Gastroesophageal sphincter (tissue), 4 donors: ENCODE results near the gene ANKRD33. TPM values are rescaled to one million over a fixed set of nuclear protein-coding genes. Genes with fewer than 3 reads are reported as not detected.
"Not testable (repeated sequence)": the region's sequence is repeated elsewhere in the genome, so short reads cannot be mapped to it uniquely, and the experiment has no call there.

Source experiments
- ATAC-seq: fragments of 150-250 bp; one replicate; pipeline ENCODE4 v1.9.1; 2016; ENCODE audit warnings: mild to moderate bottlenecking, moderate library complexity
- H3K27ac ChIP-seq, 4 donors: fragments of 200-600 bp; sonication (generic) in 3 of 4; 1 replicate in 3 of 4; 2 replicates in 1 of 4; pipeline ENCODE4 v1.5.1; 2016 to 2019
- H3K27me3 ChIP-seq: fragments of 200-600 bp; sonication (generic); one replicate; pipeline ENCODE4 v1.5.1; 2019
- H3K36me3 ChIP-seq, 2 donors: fragments of 200-600 bp; sonication (generic); one replicate each; pipeline ENCODE4 v1.5.1; 2019; ENCODE audit warnings: control low read depth in 1 of 2
- H3K4me1 ChIP-seq, 3 donors: fragments of 200-600 bp; sonication (generic); 1 replicate in 2 of 3; 2 replicates in 1 of 3; pipeline ENCODE4 v1.5.1; 2016 to 2019; ENCODE audit warnings: control low read depth in 2 of 3
- H3K4me3 ChIP-seq, 2 donors: fragments of 200-600 bp; sonication (generic); one replicate each; pipeline ENCODE4 v1.5.1; 2019; ENCODE audit warnings: mild to moderate bottlenecking in 1 of 2, moderate library complexity in 1 of 2
- H3K9me3 ChIP-seq, 3 donors: fragments of 200-600 bp; sonication (generic); one replicate each; pipeline ENCODE4 v1.5.1; 2017 to 2019; ENCODE audit warnings: control low read depth in 2 of 3
- EP300 ChIP-seq: sonication (generic); formaldehyde crosslinking; IDR thresholded peaks from one replicate; pipeline ENCODE4 v1.6.1; 2017; ENCODE audit warnings: antibody characterized with exemption, mild to moderate bottlenecking
- POLR2A ChIP-seq, 2 donors: fragments of 450-650 bp; IDR thresholded peaks; one replicate each; pipeline ENCODE4 v1.6.1; 2017; ENCODE audit warnings: antibody characterized with exemption in 2 of 2, mild to moderate bottlenecking in 2 of 2, moderate library complexity in 1 of 2
- POLR2AphosphoS5 ChIP-seq: sonication (generic); formaldehyde crosslinking; IDR thresholded peaks from one replicate; pipeline ENCODE4 v1.6.1; 2017; ENCODE audit warnings: antibody characterized with exemption
- WGBS, 2 donors: methylation state at CpG; one replicate each; pipeline ENCODE4 v1.1.5; 2018; ENCODE audit warnings: low coverage in 1 of 2; 5-methylcytosine and 5-hydroxymethylcytosine counted together
- total RNA-seq, 4 donors: library from RNA; depleted of rRNA; stranded (reverse); fragments of >200 nt; gene quantifications; one replicate each; pipeline ENCODE4 v1.1.0, GENCODE V29; 2016
- TF ChIP-seq, protein P1 (sequence below), 4 experiments: fragments of 200-600 bp in 2 of 4; fragments of 450-650 bp in 2 of 4; sonication (generic) in 1 of 4; IDR thresholded peaks; one replicate each; pipeline ENCODE4 v1.5.1; 2017 to 2019; ENCODE audit warnings: antibody characterized with exemption in 4 of 4, mild to moderate bottlenecking in 2 of 4, moderate library complexity in 2 of 4

Gene ANKRD33
- total RNA-seq, 4 donors from 2014 or later = not detected

DNA sequence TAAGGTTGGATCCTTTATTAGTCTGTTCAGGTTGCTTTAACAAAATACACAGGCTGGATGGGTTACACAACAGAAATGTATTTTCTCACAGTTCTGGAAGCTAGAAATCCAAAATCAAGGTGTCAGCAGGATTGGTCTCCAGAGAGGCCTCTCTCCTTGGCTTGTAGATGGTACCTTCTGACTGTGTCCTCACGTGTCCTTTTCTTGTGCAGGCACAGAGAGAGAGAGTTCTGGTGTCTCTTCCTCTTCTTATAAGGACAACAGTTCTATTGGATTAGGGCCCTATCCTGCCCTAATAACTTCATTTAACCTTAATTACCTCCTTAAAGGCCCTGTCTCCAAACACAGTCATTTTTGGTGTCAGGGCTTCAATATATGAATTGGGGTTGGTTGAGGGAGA is 4.6 kb upstream of the ANKRD33 start:
- H3K27me3 ChIP-seq = peaks cover 21% of the 10 kb centered on the region
- 60% methylated on average over 1 of the region's 1 CpG; no CpG with 5 or more reads in 1 of the 2 donors for WGBS, 2 donors
- no peaks in the 10 kb centered on the region for H3K36me3 ChIP-seq
- no peak overlapping the region for H3K4me3 ChIP-seq
- H3K27ac ChIP-seq = no peak overlapping the region
- no peaks in the 10 kb centered on the region for H3K9me3 ChIP-seq
- TF ChIP-seq POLR2AphosphoS5 (no peak), POLR2A (IDR thresholded peaks at IDR 0.05) (no peak), EP300 (no peak)
- TF ChIP-seq, protein P1, sequence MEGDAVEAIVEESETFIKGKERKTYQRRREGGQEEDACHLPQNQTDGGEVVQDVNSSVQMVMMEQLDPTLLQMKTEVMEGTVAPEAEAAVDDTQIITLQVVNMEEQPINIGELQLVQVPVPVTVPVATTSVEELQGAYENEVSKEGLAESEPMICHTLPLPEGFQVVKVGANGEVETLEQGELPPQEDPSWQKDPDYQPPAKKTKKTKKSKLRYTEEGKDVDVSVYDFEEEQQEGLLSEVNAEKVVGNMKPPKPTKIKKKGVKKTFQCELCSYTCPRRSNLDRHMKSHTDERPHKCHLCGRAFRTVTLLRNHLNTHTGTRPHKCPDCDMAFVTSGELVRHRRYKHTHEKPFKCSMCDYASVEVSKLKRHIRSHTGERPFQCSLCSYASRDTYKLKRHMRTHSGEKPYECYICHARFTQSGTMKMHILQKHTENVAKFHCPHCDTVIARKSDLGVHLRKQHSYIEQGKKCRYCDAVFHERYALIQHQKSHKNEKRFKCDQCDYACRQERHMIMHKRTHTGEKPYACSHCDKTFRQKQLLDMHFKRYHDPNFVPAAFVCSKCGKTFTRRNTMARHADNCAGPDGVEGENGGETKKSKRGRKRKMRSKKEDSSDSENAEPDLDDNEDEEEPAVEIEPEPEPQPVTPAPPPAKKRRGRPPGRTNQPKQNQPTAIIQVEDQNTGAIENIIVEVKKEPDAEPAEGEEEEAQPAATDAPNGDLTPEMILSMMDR (IDR thresholded peaks at IDR 0.05) = no peak
- no peak for ATAC-seq
- H3K4me1 ChIP-seq = peaks cover 0 to 18% (median 0%) of the 10 kb centered on the region in 3 donors

DNA sequence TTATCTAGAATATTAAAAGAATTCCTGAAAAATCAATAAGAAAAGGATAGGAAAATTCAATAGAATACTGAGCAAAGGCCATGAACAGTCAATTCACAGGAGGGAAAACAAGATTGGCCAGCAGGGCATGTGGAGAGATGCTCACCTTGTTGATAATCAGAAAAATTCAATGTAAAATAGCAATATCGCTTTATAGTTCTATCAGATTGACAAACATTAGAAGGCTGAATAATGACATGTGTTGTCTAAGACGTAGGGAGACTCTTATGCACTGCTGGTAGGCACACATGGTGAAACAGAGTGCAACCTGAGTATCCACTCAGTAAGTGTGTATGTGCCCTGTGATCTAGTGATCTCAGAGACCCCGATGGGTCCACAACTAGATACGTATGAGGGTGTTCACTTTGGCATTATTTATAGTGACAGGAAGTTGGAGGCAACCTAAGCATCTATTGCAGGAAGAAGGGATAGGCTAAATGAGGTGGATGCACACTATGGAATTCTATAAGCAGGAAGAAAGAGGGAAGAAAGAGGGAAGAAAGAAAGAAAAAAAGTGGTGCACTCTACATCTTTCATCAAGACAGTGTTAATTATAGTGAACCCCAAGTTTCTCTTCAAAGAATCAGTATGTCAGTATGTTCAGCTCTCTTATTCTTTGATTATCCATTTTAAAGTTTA is 3.8 kb upstream of the ANKRD33 start:
- ATAC-seq = no peak
- Histone ChIP-seq H3K4me1 (peaks cover 0 to 18% (median 0%) of the 10 kb centered on the region in 3 donors), H3K27ac (no peak overlapping the region), H3K27me3 (peaks cover 29% of the 10 kb centered on the region), H3K4me3 (no peak overlapping the region), H3K9me3 (no peaks in the 10 kb centered on the region), H3K36me3 (no peaks in the 10 kb centered on the region)
- no peak for TF ChIP-seq POLR2A (IDR thresholded peaks at IDR 0.05)
- TF ChIP-seq, protein P1 (IDR thresholded peaks at IDR 0.05) = no peak
- TF ChIP-seq EP300 = no peak
- TF ChIP-seq POLR2AphosphoS5 = no peak
- WGBS, 2 donors = 53 to 78% methylated on average over 4 of the region's 4 CpGs

DNA sequence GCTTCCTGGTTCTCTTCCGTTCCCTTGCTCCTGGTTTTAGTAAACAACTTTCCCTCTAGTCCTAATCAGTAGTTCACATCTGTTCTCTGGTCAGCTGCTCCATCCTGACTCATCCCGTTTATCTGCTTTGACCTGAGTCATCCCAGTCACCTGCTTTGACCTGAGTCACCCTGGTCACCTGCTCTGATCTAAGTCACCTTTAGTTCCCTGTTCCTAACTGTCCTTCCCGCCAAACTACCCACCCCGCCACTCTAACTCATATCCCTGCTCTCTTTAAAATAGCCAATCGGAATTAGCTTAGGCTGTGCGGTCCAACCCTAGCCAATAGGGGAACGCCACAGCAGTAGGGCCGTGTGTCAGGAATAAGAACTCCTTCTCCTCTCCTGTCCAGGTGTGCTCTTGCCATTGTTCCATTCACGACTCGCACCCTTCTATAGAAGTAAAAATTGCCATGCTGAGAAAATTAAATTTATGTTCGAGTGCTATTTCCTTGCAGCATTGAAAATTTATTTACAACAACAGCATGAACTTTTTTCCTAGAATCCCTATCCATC is 3.1 kb upstream of the ANKRD33 start:
- no peak for ATAC-seq
- H3K27ac ChIP-seq = no peak overlapping the region
- TF ChIP-seq, protein P1 (IDR thresholded peaks at IDR 0.05) = no peak
- TF ChIP-seq POLR2A (IDR thresholded peaks at IDR 0.05) (no peak), POLR2AphosphoS5 (no peak), EP300 (no peak)
- no peaks in the 10 kb centered on the region for H3K36me3 ChIP-seq
- H3K27me3 ChIP-seq = peaks cover 35% of the 10 kb centered on the region
- 83 to 88% methylated on average over 3 to 11 of the region's 11 CpGs for WGBS, 2 donors
- no peaks in the 10 kb centered on the region for H3K9me3 ChIP-seq
- peaks cover 0 to 18% (median 0%) of the 10 kb centered on the region in 3 donors for H3K4me1 ChIP-seq
- no peak overlapping the region for H3K4me3 ChIP-seq

DNA sequence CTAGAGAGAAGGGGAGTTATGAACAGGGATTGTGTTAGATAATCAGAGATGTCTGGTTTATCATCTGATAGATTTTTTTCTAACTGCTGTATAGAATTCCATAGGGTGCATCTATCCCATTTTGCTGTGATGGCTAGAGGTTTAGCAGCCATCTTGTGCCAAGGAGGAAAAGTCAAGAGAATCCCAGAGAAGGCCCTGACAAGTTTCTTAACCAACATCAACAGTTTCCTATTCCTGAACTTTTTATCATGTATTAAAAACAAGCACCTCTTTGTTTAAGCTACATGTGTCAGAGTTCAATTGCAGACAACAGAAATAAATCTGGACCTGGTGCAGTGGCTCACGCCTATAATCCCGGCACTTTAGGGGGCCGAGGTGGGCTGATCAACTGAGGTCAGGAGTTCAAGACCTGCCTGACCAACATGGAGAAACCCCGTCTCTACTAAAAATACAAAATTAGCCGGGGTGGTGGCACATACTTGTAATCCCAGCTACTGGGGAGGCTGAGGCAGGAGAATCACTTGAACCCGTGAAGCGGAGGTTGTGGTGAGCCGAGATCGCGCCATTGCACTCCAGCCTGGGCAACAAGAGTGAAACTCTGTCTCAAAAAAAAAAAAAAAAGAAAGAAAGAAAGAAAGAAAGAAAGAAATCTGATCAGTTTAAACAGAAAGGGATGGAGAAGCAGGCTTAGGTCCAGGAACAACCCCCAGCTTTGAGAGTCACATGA is 2.4 kb upstream of the ANKRD33 start:
- H3K9me3 ChIP-seq, H3K36me3 ChIP-seq, ATAC-seq, H3K4me3 ChIP-seq: not testable (repeated sequence)
- peaks cover 42% of the 10 kb centered on the region for H3K27me3 ChIP-seq
- H3K4me1 ChIP-seq = peaks cover 0 to 18% (median 0%) of the 10 kb centered on the region in 3 donors
- H3K27ac ChIP-seq = peak overlapping the region in 3 of 4 donors; percentile 45 to 69 (median 54)
- WGBS, 2 donors = 93 to 100% methylated on average over 2 to 5 of the region's 10 CpGs

DNA sequence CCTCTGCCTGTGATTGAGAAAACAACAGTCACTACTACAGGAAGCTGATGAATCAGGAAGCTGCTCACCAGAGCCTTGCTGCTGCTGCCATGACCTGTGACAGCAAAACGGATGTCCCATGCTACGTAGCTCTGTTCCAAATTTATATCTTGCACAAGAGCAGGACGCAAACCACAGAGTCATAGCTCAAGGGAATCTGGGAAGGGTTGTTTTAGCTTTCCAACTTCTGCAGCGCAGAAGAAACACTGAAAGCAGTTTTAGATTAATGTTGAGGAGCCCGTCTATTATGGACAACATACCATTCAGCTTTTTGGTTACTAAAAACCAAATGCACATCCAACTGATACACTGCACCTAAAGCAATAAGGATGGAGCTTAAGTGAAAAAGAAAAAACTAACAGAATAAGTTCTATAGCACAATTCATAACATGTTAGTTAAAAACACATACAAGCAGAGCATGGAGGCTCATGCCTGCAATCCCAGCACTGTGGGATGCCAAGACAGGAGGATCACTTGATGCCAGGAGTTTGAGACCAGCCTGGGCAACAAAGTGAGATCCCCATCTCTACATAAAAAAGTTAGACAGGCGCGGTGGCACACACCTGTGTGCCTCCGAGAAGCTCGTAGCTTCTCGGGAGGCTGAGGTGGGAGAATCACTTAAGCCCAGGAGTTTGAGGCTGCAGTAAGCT is 1.7 kb upstream of the ANKRD33 start:
- ATAC-seq = peak; percentile 98
- H3K27me3 ChIP-seq = peaks cover 49% of the 10 kb centered on the region
- H3K4me1 ChIP-seq = peaks cover 0 to 18% (median 0%) of the 10 kb centered on the region in 3 donors
- WGBS, 2 donors = 49 to 62% methylated on average over 9 to 10 of the region's 10 CpGs
- H3K4me3 ChIP-seq = no peak overlapping the region
- peak; percentile 86 for TF ChIP-seq POLR2AphosphoS5
- no peak for TF ChIP-seq EP300
- TF ChIP-seq, protein P1 (IDR thresholded peaks at IDR 0.05) = no peak
- H3K36me3 ChIP-seq = no peaks in the 10 kb centered on the region
- peak overlapping the region in 3 of 4 donors; percentile 41 to 67 (median 59) for H3K27ac ChIP-seq
- no peaks in the 10 kb centered on the region for H3K9me3 ChIP-seq
